ENCODE results near the gene FOXK2.
A peak's percentile ranks its signal among the peaks of the same experiment; 100 is the strongest.
"Not testable (repeated sequence)": the region's sequence is repeated elsewhere in the genome, so short reads cannot be mapped to it uniquely, and the experiment has no call there.

Gene FOXK2

GRCh38 chr17:82496529-82497434, 22.8 kb upstream of the FOXK2 start:
- Histone ChIP-seq H3K36me3 (ENCODE audit: insufficient read depth, low read length) (no peaks in the 10 kb centered on the region), H3K27ac (ENCODE audit: low read depth, low read length) (no peak overlapping the region), H3K4me1 (ENCODE audit: insufficient read depth, low read length) (no peaks in the 10 kb centered on the region), H3K27me3 (ENCODE audit: insufficient read depth, low read length) (peaks cover 31% of the 10 kb centered on the region), H3K9ac (ENCODE audit: low read depth, low read length) (peak overlapping the region; percentile 66; the same call in 1 of the 2 replicates), H3K9me3 (ENCODE audit: insufficient read depth, low read depth, low read length) (no peaks in the 10 kb centered on the region), H3K4me3 (ENCODE audit: low read length) (peak overlapping the region; percentile 65)
- WGBS, result 21% methylated on average over 81 of the region's 83 CpGs

GRCh38 chr17:82497483-82498405, 21.8 kb upstream of the FOXK2 start:
- H3K4me3 ChIP-seq (ENCODE audit: low read length), result peak overlapping the region; percentile 68
- no peaks in the 10 kb centered on the region for H3K4me1 ChIP-seq (ENCODE audit: insufficient read depth, low read length)
- H3K9me3 ChIP-seq (ENCODE audit: insufficient read depth, low read depth, low read length), result no peaks in the 10 kb centered on the region
- WGBS, result 13% methylated on average over 61 of the region's 66 CpGs
- H3K27me3 ChIP-seq (ENCODE audit: insufficient read depth, low read length), result peaks cover 31% of the 10 kb centered on the region
- no peaks in the 10 kb centered on the region for H3K36me3 ChIP-seq (ENCODE audit: insufficient read depth, low read length)
- H3K27ac ChIP-seq (ENCODE audit: low read depth, low read length), result no peak overlapping the region
- H3K9ac ChIP-seq (ENCODE audit: low read depth, low read length), result peak overlapping the region; percentile 67

GRCh38 chr17:82502207-82502606, 17.3 kb upstream of the FOXK2 start:
- H3K27me3 ChIP-seq (ENCODE audit: insufficient read depth, low read length), result peaks cover 18% of the 10 kb centered on the region
- H3K27ac ChIP-seq (ENCODE audit: low read depth, low read length), result no peak overlapping the region
- no peak overlapping the region for H3K4me3 ChIP-seq (ENCODE audit: low read length)
- no peaks in the 10 kb centered on the region for H3K9me3 ChIP-seq (ENCODE audit: insufficient read depth, low read depth, low read length)
- 94% methylated on average over 8 of the region's 8 CpGs for WGBS
- no peaks in the 10 kb centered on the region for H3K36me3 ChIP-seq (ENCODE audit: insufficient read depth, low read length)
- H3K9ac ChIP-seq (ENCODE audit: low read depth, low read length), result no peak overlapping the region
- no peaks in the 10 kb centered on the region for H3K4me1 ChIP-seq (ENCODE audit: insufficient read depth, low read length)

GRCh38 chr17:82503094-82503727, 16.3 kb upstream of the FOXK2 start:
- H3K9ac ChIP-seq (ENCODE audit: low read depth, low read length), result no peak overlapping the region
- 89% methylated on average over 12 of the region's 12 CpGs for WGBS
- H3K27me3 ChIP-seq (ENCODE audit: insufficient read depth, low read length), result peaks cover 11% of the 10 kb centered on the region
- H3K4me1 ChIP-seq (ENCODE audit: insufficient read depth, low read length), result no peaks in the 10 kb centered on the region
- no peak overlapping the region for H3K27ac ChIP-seq (ENCODE audit: low read depth, low read length)
- H3K9me3 ChIP-seq (ENCODE audit: insufficient read depth, low read depth, low read length), result no peaks in the 10 kb centered on the region
- no peaks in the 10 kb centered on the region for H3K36me3 ChIP-seq (ENCODE audit: insufficient read depth, low read length)
- no peak overlapping the region for H3K4me3 ChIP-seq (ENCODE audit: low read length)

- no peak overlapping the region for H3K4me3 ChIP-seq (ENCODE audit: low read length)
- peaks cover 5% of the 10 kb centered on the region for H3K27me3 ChIP-seq (ENCODE audit: insufficient read depth, low read length)
- no peak overlapping the region for H3K9ac ChIP-seq (ENCODE audit: low read depth, low read length)
- H3K4me1 ChIP-seq (ENCODE audit: insufficient read depth, low read length), result no peaks in the 10 kb centered on the region
- 85% methylated on average over 21 of the region's 21 CpGs for WGBS
- H3K9me3 ChIP-seq (ENCODE audit: insufficient read depth, low read depth, low read length), result no peaks in the 10 kb centered on the region
- H3K27ac ChIP-seq (ENCODE audit: low read depth, low read length), result no peak overlapping the region
- no peaks in the 10 kb centered on the region for H3K36me3 ChIP-seq (ENCODE audit: insufficient read depth, low read length)
Observed at GRCh38 chr17:82503728-82504308, 15.7 kb upstream of the FOXK2 start.

- Histone ChIP-seq H3K27ac (ENCODE audit: low read depth, low read length) (no peak overlapping the region), H3K9ac (ENCODE audit: low read depth, low read length) (no peak overlapping the region), H3K4me1 (ENCODE audit: insufficient read depth, low read length) (no peaks in the 10 kb centered on the region), H3K4me3 (ENCODE audit: low read length) (no peak overlapping the region), H3K27me3 (ENCODE audit: insufficient read depth, low read length) (no peaks in the 10 kb centered on the region), H3K9me3 (ENCODE audit: insufficient read depth, low read depth, low read length) (no peaks in the 10 kb centered on the region), H3K36me3 (ENCODE audit: insufficient read depth, low read length) (no peaks in the 10 kb centered on the region)
- WGBS, result 96% methylated on average over 6 of the region's 6 CpGs
Observed at GRCh38 chr17:82505296-82505695, 14.2 kb upstream of the FOXK2 start.

GRCh38 chr17:82506402-82506801, 13.1 kb upstream of the FOXK2 start:
- H3K27me3 ChIP-seq (ENCODE audit: insufficient read depth, low read length); H3K4me3 ChIP-seq (ENCODE audit: low read length); H3K9me3 ChIP-seq (ENCODE audit: insufficient read depth, low read depth, low read length); H3K9ac ChIP-seq (ENCODE audit: low read depth, low read length); H3K4me1 ChIP-seq (ENCODE audit: insufficient read depth, low read length); H3K27ac ChIP-seq (ENCODE audit: low read depth, low read length); H3K36me3 ChIP-seq (ENCODE audit: insufficient read depth, low read length): not testable (repeated sequence)
- 78% methylated on average over 7 of the region's 7 CpGs for WGBS

- no peaks in the 10 kb centered on the region for H3K27me3 ChIP-seq (ENCODE audit: insufficient read depth, low read length)
- no peaks in the 10 kb centered on the region for H3K9me3 ChIP-seq (ENCODE audit: insufficient read depth, low read depth, low read length)
- no peak overlapping the region for H3K4me3 ChIP-seq (ENCODE audit: low read length)
- no peaks in the 10 kb centered on the region for H3K36me3 ChIP-seq (ENCODE audit: insufficient read depth, low read length)
- H3K9ac ChIP-seq (ENCODE audit: low read depth, low read length), result no peak overlapping the region
- 91% methylated on average over 7 of the region's 7 CpGs for WGBS
- no peaks in the 10 kb centered on the region for H3K4me1 ChIP-seq (ENCODE audit: insufficient read depth, low read length)
- H3K27ac ChIP-seq (ENCODE audit: low read depth, low read length), result no peak overlapping the region
Observed at GRCh38 chr17:82507631-82508175, 11.8 kb upstream of the FOXK2 start.

- H3K9me3 ChIP-seq (ENCODE audit: insufficient read depth, low read depth, low read length); H3K9ac ChIP-seq (ENCODE audit: low read depth, low read length); H3K4me1 ChIP-seq (ENCODE audit: insufficient read depth, low read length); H3K36me3 ChIP-seq (ENCODE audit: insufficient read depth, low read length); H3K27me3 ChIP-seq (ENCODE audit: insufficient read depth, low read length); H3K27ac ChIP-seq (ENCODE audit: low read depth, low read length); H3K4me3 ChIP-seq (ENCODE audit: low read length): not testable (repeated sequence)
- WGBS, result 95% methylated on average over 5 of the region's 5 CpGs
Observed at GRCh38 chr17:82511642-82512041, 7.9 kb upstream of the FOXK2 start.

GRCh38 chr17:82513864-82514263, 5.7 kb upstream of the FOXK2 start:
- not testable (repeated sequence) for H3K36me3 ChIP-seq (ENCODE audit: insufficient read depth, low read length); H3K4me1 ChIP-seq (ENCODE audit: insufficient read depth, low read length); H3K9me3 ChIP-seq (ENCODE audit: insufficient read depth, low read depth, low read length); H3K27me3 ChIP-seq (ENCODE audit: insufficient read depth, low read length); H3K9ac ChIP-seq (ENCODE audit: low read depth, low read length); H3K4me3 ChIP-seq (ENCODE audit: low read length); H3K27ac ChIP-seq (ENCODE audit: low read depth, low read length)
- 90% methylated on average over 10 of the region's 10 CpGs for WGBS
